ENCODE results near the gene ZNF280C. TPM values are rescaled to one million over a fixed set of nuclear protein-coding genes. Genes with fewer than 3 reads are reported as not detected.

Gene ZNF280C
- total RNA-seq, 1 donor from 2014 or later: 5.1 TPM

- intact Hi-C loops (cut with DNase I): no loop called here
- Histone ChIP-seq H3K9me3 (no peaks in the 10 kb centered on the region), H3K4me1 (peaks cover 10% of the 10 kb centered on the region), H3K36me3 (no peaks in the 10 kb centered on the region), H3K27ac (peak overlapping the region; percentile 51), H3K27me3 (no peaks in the 10 kb centered on the region), H3K4me3 (no peak overlapping the region)
- TF ChIP-seq CTCF (IDR thresholded peaks at IDR 0.05): no peak
- ATAC-seq: peak; percentile 46
- no peak for DNase-seq
Observed at GRCh38 chrX:130174045-130174704, 94.5 kb downstream of the ZNF280C start.

DNA sequence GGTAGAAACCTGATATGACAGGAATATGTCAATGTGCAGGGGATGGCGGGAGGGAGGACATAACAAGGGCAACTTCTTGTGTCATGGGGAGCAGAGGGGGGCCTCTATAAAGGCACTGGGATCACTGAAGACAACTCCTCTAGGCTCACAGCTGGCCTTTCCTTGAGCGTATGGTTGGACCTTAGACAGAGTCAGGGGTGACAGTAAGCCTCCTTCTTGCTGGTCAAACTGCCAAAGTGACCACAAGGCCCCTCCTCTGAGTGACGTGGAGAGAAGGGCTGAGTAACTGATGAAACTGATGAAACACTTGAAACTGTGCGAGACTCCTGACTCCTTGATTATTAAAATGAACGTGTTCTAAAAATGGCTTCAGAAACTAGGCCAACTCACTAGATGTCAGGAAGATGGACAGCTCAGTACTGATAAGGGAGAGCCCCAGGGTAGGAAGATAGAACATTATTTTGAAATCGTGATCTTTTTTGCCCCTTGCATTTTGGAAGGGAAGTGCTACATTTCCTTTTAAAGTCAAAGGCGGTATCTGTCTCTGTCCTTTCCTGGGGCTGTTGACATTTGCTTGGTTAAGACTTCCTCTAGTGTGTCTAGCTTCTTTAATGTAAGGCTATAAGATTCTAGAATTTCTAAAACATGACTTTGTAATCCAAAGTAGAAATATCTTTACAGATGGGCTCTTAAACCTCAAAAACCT lies 95.4 kb downstream of the ZNF280C start:
- intact Hi-C loops (cut with DNase I): no loop called here
- Histone ChIP-seq H3K4me1 (peaks cover 10% of the 10 kb centered on the region), H3K27ac (peak overlapping the region; percentile 51), H3K27me3 (no peaks in the 10 kb centered on the region), H3K4me3 (peak overlapping the region; percentile 53), H3K36me3 (no peaks in the 10 kb centered on the region), H3K9me3 (no peaks in the 10 kb centered on the region)
- DNase-seq (no peak), ATAC-seq (peak; percentile 62)
- TF ChIP-seq CTCF (IDR thresholded peaks at IDR 0.05): no peak

- ATAC-seq: no peak
- Histone ChIP-seq H3K4me1 (peaks cover 10% of the 10 kb centered on the region), H3K27ac (peak overlapping the region; percentile 51), H3K9me3 (no peaks in the 10 kb centered on the region), H3K27me3 (no peaks in the 10 kb centered on the region), H3K4me3 (peak overlapping the region; percentile 53), H3K36me3 (no peaks in the 10 kb centered on the region)
- DNase-seq: no peak
- intact Hi-C loops (cut with DNase I): no loop called here
- no peak for TF ChIP-seq CTCF (IDR thresholded peaks at IDR 0.05)
Observed at GRCh38 chrX:130172127-130172845, 96.4 kb downstream of the ZNF280C start.

- DNase-seq: peak; percentile 64
- intact Hi-C loops (cut with DNase I): no loop called here
- no peak for TF ChIP-seq CTCF (IDR thresholded peaks at IDR 0.05)
Observed at GRCh38 chrX:130171446-130172126, 97.1 kb downstream of the ZNF280C start, which contains the start of gene RAB33A. Gene RAB33A, plus strand, starts transcription at chrX:130171962. Its CDS starts 101 bp downstream, at chrX:130172063.

DNA sequence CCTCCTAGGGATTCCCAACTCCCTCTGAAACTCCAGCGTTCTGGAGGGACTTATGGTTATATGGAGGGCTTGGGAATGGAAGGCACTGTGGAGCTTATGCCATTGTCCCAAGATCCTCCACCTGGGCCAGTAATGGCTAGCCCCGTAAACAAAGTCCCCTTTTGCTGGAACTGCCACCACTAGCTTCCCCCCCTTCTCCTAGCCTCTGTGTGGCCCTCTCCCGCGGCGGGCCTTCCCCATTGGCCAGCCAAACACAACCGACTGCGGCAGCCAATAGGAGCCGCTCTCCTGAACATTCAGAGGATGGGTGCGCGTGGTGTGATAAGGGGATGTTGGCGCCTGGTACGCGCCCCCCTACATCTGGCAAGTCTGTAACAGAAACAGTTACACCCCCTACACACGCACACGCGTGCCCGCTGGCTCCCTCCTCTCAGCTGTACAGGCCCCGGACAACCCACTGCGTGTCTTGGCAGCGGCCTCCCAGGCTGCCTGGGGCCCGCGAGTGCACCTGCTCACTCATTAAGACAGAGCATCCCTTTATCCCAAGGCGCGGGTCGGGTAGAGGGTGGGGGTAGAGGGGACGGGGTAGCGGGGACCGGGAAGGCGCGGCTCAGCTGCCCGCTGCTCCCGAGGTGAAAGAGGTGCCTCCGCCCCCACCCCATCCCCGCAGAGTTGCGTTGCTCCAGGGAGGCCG lies 97.8 kb downstream of the ZNF280C start:
- intact Hi-C loops (cut with DNase I): no loop called here

More at GRCh38 chrX:130171446-130172126, 97.1 kb downstream of the ZNF280C start, which contains the start of gene RAB33A:
- peak within 1 kb of the TSS; percentile 51 for H3K27ac ChIP-seq
- no peaks in the 10 kb centered on the region for H3K36me3 ChIP-seq
- peak within 1 kb of the TSS; percentile 53 for H3K4me3 ChIP-seq
- no peaks in the 10 kb centered on the region for H3K27me3 ChIP-seq
- ATAC-seq: peak; percentile 59
- no peaks in the 10 kb centered on the region for H3K9me3 ChIP-seq
- H3K4me1 ChIP-seq: peaks cover 15% of the 10 kb centered on the region

More for the DNA sequence above, 97.8 kb downstream of the ZNF280C start:
- H3K27ac ChIP-seq: no peak overlapping the region
- no peak for TF ChIP-seq CTCF (IDR thresholded peaks at IDR 0.05)
- H3K9me3 ChIP-seq: no peaks in the 10 kb centered on the region
- DNase-seq (peak; percentile 61), ATAC-seq (peak; percentile 69)
- peak overlapping the region; percentile 53 for H3K4me3 ChIP-seq
- no peaks in the 10 kb centered on the region for H3K36me3 ChIP-seq
- peaks cover 15% of the 10 kb centered on the region for H3K4me1 ChIP-seq
- no peaks in the 10 kb centered on the region for H3K27me3 ChIP-seq
